Type B pancreatic cell (in vitro differentiated cells): ENCODE results near the gene MAPK8IP1. TPM values are rescaled to one million over a fixed set of nuclear protein-coding genes. Genes with fewer than 3 reads are reported as not detected.

Experiments
- DNase-seq: peaks from one replicate; pipeline ENCODE4 v3.0.0; 2021; ENCODE audit warnings: mixed read lengths; ENCODE audit not compliant: unreplicated experiment; ENCODE audit errors: extremely low spot score
- H3K27ac Mint-ChIP-seq: 2 replicates; pipeline ENCODE4 v1.8.0; 2021; ENCODE audit warnings: mild to moderate bottlenecking, mixed read lengths
- H3K27me3 Mint-ChIP-seq: 2 replicates; pipeline ENCODE4 v1.8.0; 2021; ENCODE audit warnings: mixed read lengths
- H3K36me3 Mint-ChIP-seq: 2 replicates; pipeline ENCODE4 v1.8.0; 2021; ENCODE audit warnings: mixed read lengths
- H3K4me1 Mint-ChIP-seq: one replicate; pipeline ENCODE4 v1.8.0; 2021; ENCODE audit warnings: mixed read lengths; ENCODE audit not compliant: unreplicated experiment
- H3K4me3 Mint-ChIP-seq: 2 replicates; pipeline ENCODE4 v1.8.0; 2021; ENCODE audit warnings: mild to moderate bottlenecking, mixed read lengths
- H3K9me3 Mint-ChIP-seq: 2 replicates; pipeline ENCODE4 v1.8.0; 2021; ENCODE audit warnings: mixed read lengths
- total RNA-seq: library from RNA; stranded (reverse); gene quantifications from 2 replicates; pipeline ENCODE4 v1.2.1, GENCODE V29; 2021; ENCODE audit warnings: low replicate concordance
- TF ChIP-seq, protein P1 (sequence below): fragments of 200-600 bp; sonication (generic); conservative IDR thresholded peaks from 2 replicates; pipeline ENCODE4 v1.5.0; 2021; ENCODE audit warnings: antibody characterized with exemption, mild to moderate bottlenecking

MAPK8IP1 gene
- total RNA-seq, 1 donor from 2014 or later = 23.7 TPM

DNA sequence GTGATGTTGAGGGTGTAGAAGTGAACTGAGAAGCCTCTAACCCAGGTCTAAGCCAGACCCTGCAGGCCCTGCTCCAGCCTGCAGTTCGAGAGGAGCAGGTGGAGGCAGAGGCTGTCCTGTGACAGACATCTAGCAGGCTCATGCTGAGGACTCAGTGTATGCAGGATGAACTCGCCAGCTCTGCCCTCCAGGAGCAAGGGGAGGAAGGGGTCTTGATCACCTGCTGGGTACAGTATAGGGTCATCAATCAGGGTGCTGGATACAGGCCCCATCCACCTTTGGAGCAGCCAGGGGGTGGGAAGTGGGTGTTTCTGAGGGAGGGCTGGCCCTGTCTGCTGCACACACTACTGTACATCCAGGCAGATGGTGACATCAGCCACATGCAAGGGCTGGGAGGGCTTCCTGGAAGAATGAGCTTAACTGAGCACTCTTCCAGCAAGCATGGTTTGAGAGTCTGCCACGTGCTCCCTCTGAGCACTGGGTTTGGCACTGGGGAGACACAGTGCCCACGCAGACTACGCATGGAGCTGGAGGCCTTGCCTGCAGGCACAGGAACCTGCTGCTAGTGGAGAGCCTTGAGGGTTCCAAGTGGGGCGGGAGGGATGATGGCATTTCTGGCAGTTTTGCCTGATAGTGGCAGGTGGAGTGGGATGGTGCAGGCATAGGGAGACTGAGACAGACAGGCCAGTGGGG lies 9.2 kb downstream of the MAPK8IP1 start:
- no peaks in the 10 kb centered on the region for H3K9me3 Mint-ChIP-seq
- no peak overlapping the region for H3K27ac Mint-ChIP-seq
- H3K4me1 Mint-ChIP-seq = peaks cover 9% of the 10 kb centered on the region
- H3K27me3 Mint-ChIP-seq = no peaks in the 10 kb centered on the region
- H3K36me3 Mint-ChIP-seq = no peaks in the 10 kb centered on the region
- TF ChIP-seq, protein P1, sequence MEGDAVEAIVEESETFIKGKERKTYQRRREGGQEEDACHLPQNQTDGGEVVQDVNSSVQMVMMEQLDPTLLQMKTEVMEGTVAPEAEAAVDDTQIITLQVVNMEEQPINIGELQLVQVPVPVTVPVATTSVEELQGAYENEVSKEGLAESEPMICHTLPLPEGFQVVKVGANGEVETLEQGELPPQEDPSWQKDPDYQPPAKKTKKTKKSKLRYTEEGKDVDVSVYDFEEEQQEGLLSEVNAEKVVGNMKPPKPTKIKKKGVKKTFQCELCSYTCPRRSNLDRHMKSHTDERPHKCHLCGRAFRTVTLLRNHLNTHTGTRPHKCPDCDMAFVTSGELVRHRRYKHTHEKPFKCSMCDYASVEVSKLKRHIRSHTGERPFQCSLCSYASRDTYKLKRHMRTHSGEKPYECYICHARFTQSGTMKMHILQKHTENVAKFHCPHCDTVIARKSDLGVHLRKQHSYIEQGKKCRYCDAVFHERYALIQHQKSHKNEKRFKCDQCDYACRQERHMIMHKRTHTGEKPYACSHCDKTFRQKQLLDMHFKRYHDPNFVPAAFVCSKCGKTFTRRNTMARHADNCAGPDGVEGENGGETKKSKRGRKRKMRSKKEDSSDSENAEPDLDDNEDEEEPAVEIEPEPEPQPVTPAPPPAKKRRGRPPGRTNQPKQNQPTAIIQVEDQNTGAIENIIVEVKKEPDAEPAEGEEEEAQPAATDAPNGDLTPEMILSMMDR = no peak
- no peak for DNase-seq
- H3K4me3 Mint-ChIP-seq = no peak overlapping the region

DNA sequence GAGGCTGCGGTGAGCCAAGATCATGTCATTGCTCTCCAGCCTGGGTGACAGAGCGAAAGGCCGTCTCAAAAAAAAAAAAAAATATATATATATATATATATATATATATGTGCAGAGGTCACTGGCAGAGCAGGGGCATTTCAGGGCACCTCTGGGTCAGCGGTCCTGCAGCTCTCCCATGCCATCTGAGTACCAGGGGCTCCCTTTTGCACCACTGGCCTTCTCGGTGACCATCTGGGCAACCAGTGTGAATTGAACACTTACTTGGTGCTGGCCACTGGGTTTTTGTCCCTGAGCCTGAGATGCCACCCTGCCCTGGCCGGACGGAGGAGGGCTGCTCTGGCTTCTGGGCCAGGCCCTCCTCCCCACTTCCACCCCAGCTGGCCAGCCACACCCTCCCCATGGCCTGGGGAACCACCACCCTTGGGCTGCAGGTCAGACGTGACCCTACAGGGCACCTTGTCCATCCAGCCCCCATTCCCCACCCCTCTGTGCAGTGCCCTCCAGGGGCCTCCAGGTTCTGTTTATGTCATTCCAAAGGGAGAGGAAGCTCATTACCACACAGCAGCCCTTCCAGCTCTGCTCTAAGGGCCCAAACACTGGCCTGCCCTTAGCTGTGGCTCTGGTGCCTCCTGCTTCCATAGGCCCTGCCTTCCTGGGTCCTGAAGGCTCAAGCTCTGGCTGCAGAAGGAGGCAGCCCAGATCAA lies 10.3 kb downstream of the MAPK8IP1 start:
- H3K27me3 Mint-ChIP-seq = no peaks in the 10 kb centered on the region
- H3K36me3 Mint-ChIP-seq = no peaks in the 10 kb centered on the region
- TF ChIP-seq, protein P1 = no peak
- DNase-seq = no peak
- H3K27ac Mint-ChIP-seq = no peak overlapping the region
- H3K4me1 Mint-ChIP-seq = peaks cover 11% of the 10 kb centered on the region
- H3K4me3 Mint-ChIP-seq = no peak overlapping the region
- no peaks in the 10 kb centered on the region for H3K9me3 Mint-ChIP-seq

DNA sequence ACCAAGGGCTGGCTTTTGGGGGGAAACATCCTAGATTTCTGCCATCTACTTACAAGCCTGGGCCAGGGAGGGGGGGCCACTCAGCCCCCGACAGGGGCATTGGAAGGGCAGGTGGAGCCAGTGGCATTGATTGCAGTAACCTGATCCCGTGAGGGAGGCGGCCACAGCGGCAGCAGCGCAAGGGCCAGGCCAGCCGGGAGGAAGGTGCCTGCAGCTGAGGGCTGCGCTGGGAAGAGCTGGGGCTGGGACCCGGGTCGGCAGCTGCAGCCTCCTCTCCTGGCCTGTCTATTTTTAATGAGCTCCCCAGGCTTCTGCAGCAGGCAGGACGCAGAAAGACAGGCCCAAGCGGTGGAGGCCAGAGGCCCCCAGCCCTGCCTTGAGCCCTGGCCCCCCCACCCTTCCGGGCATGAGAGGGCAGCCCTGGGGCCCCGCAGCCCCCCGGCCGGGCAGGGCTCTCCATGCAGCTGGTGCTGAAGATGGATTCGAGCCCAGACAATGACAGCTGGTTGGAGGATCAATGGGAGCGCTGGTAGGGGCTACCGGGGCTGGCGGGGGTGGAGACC lies 11.1 kb downstream of the MAPK8IP1 start:
- no peak overlapping the region for H3K4me3 Mint-ChIP-seq
- no peak overlapping the region for H3K27ac Mint-ChIP-seq
- peaks cover 12% of the 10 kb centered on the region for H3K4me1 Mint-ChIP-seq
- H3K36me3 Mint-ChIP-seq = no peaks in the 10 kb centered on the region
- DNase-seq = no peak
- H3K9me3 Mint-ChIP-seq = no peaks in the 10 kb centered on the region
- TF ChIP-seq, protein P1 = no peak
- H3K27me3 Mint-ChIP-seq = no peaks in the 10 kb centered on the region

DNA sequence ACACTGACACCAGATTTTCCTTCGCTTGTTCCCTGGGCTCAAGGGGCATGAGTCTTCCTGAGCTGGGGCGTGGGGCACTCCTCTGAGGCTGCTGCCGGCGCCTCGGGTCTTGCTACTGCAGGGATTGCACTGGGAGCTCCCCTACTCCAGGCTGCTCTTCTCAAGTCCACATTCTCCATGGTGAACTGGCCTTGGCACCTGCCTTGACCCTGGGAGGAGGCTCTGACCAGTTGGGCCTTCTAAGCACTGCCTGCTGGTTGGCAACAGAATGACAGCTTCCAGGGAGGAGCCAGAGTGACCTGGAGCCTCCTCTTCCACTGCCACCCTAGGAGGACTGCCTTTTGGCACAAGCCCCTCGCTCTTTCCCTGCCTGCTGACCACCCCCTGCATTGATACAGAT lies 12.1 kb downstream of the MAPK8IP1 start:
- DNase-seq = no peak
- Mint-ChIP-seq H3K36me3 (no peaks in the 10 kb centered on the region), H3K4me1 (peaks cover 12% of the 10 kb centered on the region), H3K27me3 (no peaks in the 10 kb centered on the region), H3K4me3 (no peak overlapping the region), H3K27ac (no peak overlapping the region), H3K9me3 (no peaks in the 10 kb centered on the region)
- TF ChIP-seq, protein P1 = no peak

DNA sequence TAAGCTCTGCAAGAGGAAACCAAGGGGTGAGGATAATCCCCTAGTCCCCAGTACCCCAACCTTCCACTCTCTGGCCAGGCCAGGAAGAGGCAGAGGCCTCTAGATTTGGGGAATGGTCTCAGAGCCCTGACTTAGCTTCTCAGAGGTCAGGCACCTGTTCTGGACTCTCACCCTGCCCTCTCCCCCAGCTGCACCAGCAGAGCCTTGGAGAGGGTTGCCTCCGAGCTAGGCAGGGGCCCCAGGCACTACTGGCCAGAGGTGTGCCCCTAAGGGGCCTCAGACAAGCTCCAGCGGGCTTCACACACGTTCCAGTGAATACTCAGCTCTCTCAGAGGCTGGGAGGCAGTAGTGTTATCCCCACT lies 13.6 kb downstream of the MAPK8IP1 start:
- Mint-ChIP-seq H3K9me3 (no peaks in the 10 kb centered on the region), H3K4me1 (peaks cover 7% of the 10 kb centered on the region), H3K4me3 (peak overlapping the region; percentile 83), H3K27me3 (no peaks in the 10 kb centered on the region), H3K27ac (peak overlapping the region; percentile 56), H3K36me3 (no peaks in the 10 kb centered on the region)
- TF ChIP-seq, protein P1 = no peak
- DNase-seq = no peak
